ENCODE measurements around the gene APBB1IP. TPM values are rescaled to one million over a fixed set of nuclear protein-coding genes. Genes with fewer than 3 reads are reported as not detected.

Gene APBB1IP
- total and polyA plus RNA-seq, 2 of the 8 experiments (the other 6 are each of a cell fraction or from before 2014, with no cell fraction given) = 0.05 TPM; not detected in 1

DNA sequence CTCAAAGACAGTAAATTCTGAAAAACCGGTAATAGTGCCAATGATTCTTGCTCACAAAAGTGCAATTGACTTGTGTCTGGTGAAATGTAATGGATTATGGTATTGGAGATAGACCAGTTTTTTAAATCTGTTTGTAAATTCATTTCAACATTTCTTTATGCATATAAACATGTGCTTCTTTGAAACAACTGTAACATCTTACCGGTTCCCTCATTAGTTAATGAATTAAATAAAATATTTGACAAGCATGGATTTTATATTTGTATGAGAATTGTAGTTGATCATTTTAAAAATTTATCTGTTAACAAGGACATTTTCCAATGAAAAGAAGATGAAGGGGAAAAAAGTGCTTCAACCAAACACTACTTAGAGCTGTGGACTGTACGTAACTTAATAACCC, 21.0 kb upstream of the APBB1IP start (continued):
- TF ChIP-seq GABPA (IDR thresholded peaks at IDR 0.05; ENCODE audit: borderline replicate concordance, insufficient read depth, low read length) (no peak), SAP30 (IDR thresholded peaks at IDR 0.05; ENCODE audit: insufficient read depth, insufficient replicate concordance, low read length) (no peak), SUZ12 (IDR thresholded peaks at IDR 0.05; ENCODE audit: low read length) (no peak)
- TF ChIP-seq, protein P1, sequence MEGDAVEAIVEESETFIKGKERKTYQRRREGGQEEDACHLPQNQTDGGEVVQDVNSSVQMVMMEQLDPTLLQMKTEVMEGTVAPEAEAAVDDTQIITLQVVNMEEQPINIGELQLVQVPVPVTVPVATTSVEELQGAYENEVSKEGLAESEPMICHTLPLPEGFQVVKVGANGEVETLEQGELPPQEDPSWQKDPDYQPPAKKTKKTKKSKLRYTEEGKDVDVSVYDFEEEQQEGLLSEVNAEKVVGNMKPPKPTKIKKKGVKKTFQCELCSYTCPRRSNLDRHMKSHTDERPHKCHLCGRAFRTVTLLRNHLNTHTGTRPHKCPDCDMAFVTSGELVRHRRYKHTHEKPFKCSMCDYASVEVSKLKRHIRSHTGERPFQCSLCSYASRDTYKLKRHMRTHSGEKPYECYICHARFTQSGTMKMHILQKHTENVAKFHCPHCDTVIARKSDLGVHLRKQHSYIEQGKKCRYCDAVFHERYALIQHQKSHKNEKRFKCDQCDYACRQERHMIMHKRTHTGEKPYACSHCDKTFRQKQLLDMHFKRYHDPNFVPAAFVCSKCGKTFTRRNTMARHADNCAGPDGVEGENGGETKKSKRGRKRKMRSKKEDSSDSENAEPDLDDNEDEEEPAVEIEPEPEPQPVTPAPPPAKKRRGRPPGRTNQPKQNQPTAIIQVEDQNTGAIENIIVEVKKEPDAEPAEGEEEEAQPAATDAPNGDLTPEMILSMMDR (IDR thresholded peaks at IDR 0.05; ENCODE audit: control extremely low read depth in 1 of 3, insufficient read depth in 1 of 3, low read depth in 1 of 3, low read length in 3 of 3) = no peak

Measured in H1 (cell line).